ENCODE measurements around the gene ZKSCAN1. TPM values are rescaled to one million over a fixed set of nuclear protein-coding genes. Genes with fewer than 3 reads are reported as not detected.

Gene ZKSCAN1
- total and polyA plus RNA-seq, 2 experiments from 2014 or later = 11.8 to 19.4 TPM

- TF ChIP-seq ZNF462 (CRISPR knock-in tag; IDR thresholded peaks at IDR 0.05) (no peak), ZNF114 (CRISPR knock-in tag; IDR thresholded peaks at IDR 0.05) (no peak), CREB1 (CRISPR knock-in tag; IDR thresholded peaks at IDR 0.05; ENCODE audit: low read depth) (no peak)
These were observed 27.6 kb upstream of the ZKSCAN1 start (continued) for GRCh38 chr7:99987846-99988245.

- ATAC-seq = peak; percentile 51
- peaks cover 5% of the 10 kb centered on the region for H3K4me1 Mint-ChIP-seq
- peak overlapping the region; percentile 92 for H2AFZ ChIP-seq
- H3K36me3 Mint-ChIP-seq (ENCODE audit: low read depth) = no peaks in the 10 kb centered on the region
- H3K9me2 ChIP-seq (ENCODE audit: insufficient read depth) = no peaks in the 10 kb centered on the region
- no peaks in the 10 kb centered on the region for H3K79me2 ChIP-seq (replicated peaks; ENCODE audit: insufficient read depth)
- peak; percentile 36 for DNase-seq (ENCODE audit: low spot score)
- H3K27ac ChIP-seq (ENCODE audit: low read depth) = no peak overlapping the region
- H3F3A ChIP-seq (replicated peaks; ENCODE audit: low read depth) = 0 out of 2 replicates have a peak, but pooled peaks cover 5% of the 10 kb centered on the region
- no peak overlapping the region for H3K27ac Mint-ChIP-seq
- H3K4me3 ChIP-seq = peak overlapping the region; percentile 43
- H3K4me3 Mint-ChIP-seq = peak overlapping the region; percentile 65
- no peaks in the 10 kb centered on the region for H3K9me3 Mint-ChIP-seq
- H3K4me1 ChIP-seq (ENCODE audit: insufficient read depth) = no peaks in the 10 kb centered on the region
- H3K27me3 Mint-ChIP-seq (ENCODE audit: insufficient read depth, low read depth, poor library complexity) = no peaks in the 10 kb centered on the region
- H4K20me1 ChIP-seq (replicated peaks; ENCODE audit: insufficient read depth) = no peaks in the 10 kb centered on the region
- H3K4me2 ChIP-seq = peak overlapping the region; percentile 75
- no peaks in the 10 kb centered on the region for H3K27me3 ChIP-seq (ENCODE audit: insufficient read depth)
- no peaks in the 10 kb centered on the region for H3K36me3 ChIP-seq (ENCODE audit: insufficient read depth)
- no peak for TF ChIP-seq JUNB (IDR thresholded peaks at IDR 0.05; ENCODE audit: unreplicated experiment)
- no peak for TF ChIP-seq NANOG (IDR thresholded peaks at IDR 0.05; ENCODE audit: borderline replicate concordance)
- TF ChIP-seq REST (IDR thresholded peaks at IDR 0.05; ENCODE audit: unreplicated experiment) = no peak
- no peak for TF ChIP-seq ZNF462 (CRISPR knock-in tag; IDR thresholded peaks at IDR 0.05)
These were observed 24.9 kb upstream of the ZKSCAN1 start for GRCh38 chr7:99990460-99990852.

Data from GM23338 (cell line).